OCI-M1 (cell line): ENCODE measurements around the gene SERINC5.
"Not testable (repeated sequence)": the region's sequence is repeated elsewhere in the genome, so short reads cannot be mapped to it uniquely, and the experiment has no call there.

ENCODE experiments used
- DNase-seq: peaks from one replicate; lab custom pipeline; 2025; lab: John Stamatoyannopoulos, UW

SERINC5 gene

GRCh38 chr5:80168388-80169028, 87.3 kb downstream of the SERINC5 start:
- DNase-seq: no peak

GRCh38 chr5:80165452-80165851, 90.4 kb downstream of the SERINC5 start:
- DNase-seq: no peak

- no peak for DNase-seq
These were observed 94.7 kb downstream of the SERINC5 start for GRCh38 chr5:80161165-80161564.

- DNase-seq: no peak
These were observed 95.6 kb downstream of the SERINC5 start for GRCh38 chr5:80160242-80160641.

GRCh38 chr5:80159133-80159815, 96.6 kb downstream of the SERINC5 start:
- DNase-seq: no peak

- no peak for DNase-seq
These were observed 99.7 kb downstream of the SERINC5 start for GRCh38 chr5:80156156-80156555.

- no peak for DNase-seq
These were observed 101.1 kb downstream of the SERINC5 start for GRCh38 chr5:80154749-80155148.

GRCh38 chr5:80154289-80154688, 101.6 kb downstream of the SERINC5 start:
- not testable (repeated sequence) for DNase-seq

- no peak for DNase-seq
These were observed 102.2 kb downstream of the SERINC5 start for GRCh38 chr5:80153586-80154126.

GRCh38 chr5:80152778-80153177, 103.1 kb downstream of the SERINC5 start:
- no peak for DNase-seq

- no peak for DNase-seq
These were observed 104.0 kb downstream of the SERINC5 start for GRCh38 chr5:80151890-80152289.

GRCh38 chr5:80150731-80151130, 105.1 kb downstream of the SERINC5 start:
- no peak for DNase-seq

- DNase-seq: no peak
These were observed 106.7 kb downstream of the SERINC5 start for GRCh38 chr5:80149161-80149609.

GRCh38 chr5:80147119-80147815, 108.6 kb downstream of the SERINC5 start:
- no peak for DNase-seq

- DNase-seq: no peak
These were observed 109.8 kb downstream of the SERINC5 start for GRCh38 chr5:80146046-80146445.

GRCh38 chr5:80143491-80143890, 112.4 kb downstream of the SERINC5 start:
- no peak for DNase-seq

- DNase-seq: no peak
These were observed 112.9 kb downstream of the SERINC5 start for GRCh38 chr5:80142996-80143395.

GRCh38 chr5:80141681-80142080, 114.2 kb downstream of the SERINC5 start:
- DNase-seq: no peak

GRCh38 chr5:80141147-80141671, 114.6 kb downstream of the SERINC5 start:
- DNase-seq: no peak

GRCh38 chr5:80140496-80140895, 115.4 kb downstream of the SERINC5 start:
- no peak for DNase-seq

GRCh38 chr5:80139466-80139972, 116.3 kb downstream of the SERINC5 start:
- no peak for DNase-seq

- no peak for DNase-seq
These were observed 117.4 kb downstream of the SERINC5 start for GRCh38 chr5:80138486-80138885.
